ENCODE data around the gene CC2D2B. TPM values are rescaled to one million over a fixed set of nuclear protein-coding genes. Genes with fewer than 3 reads are reported as not detected.

CC2D2B gene
- total and polyA plus RNA-seq, 4 donors = 0.29 to 5.0 (median 0.72) TPM

- TF ChIP-seq CTCF (IDR thresholded peaks at IDR 0.05; ENCODE audit: control extremely low read depth, extremely low read depth) = no peak
- Histone ChIP-seq H3K9ac (ENCODE audit: insufficient read depth in 1 of 2, low read length in 2 of 2) (no peak overlapping the region), H3K9me3 (ENCODE audit: control insufficient read depth in 4 of 4, insufficient read depth in 3 of 4, low read length in 3 of 4) (no peaks in the 10 kb centered on the region), H3K36me3 (ENCODE audit: control insufficient read depth in 4 of 4, insufficient read depth in 4 of 4, low read length in 4 of 4) (no peaks in the 10 kb centered on the region), H3K4me1 (ENCODE audit: control insufficient read depth in 5 of 5, insufficient read depth in 5 of 5, low read length in 5 of 5) (peaks cover 0 to 4% (median 0%) of the 10 kb centered on the region in 5 donors), H3K27me3 (ENCODE audit: control insufficient read depth in 3 of 3, insufficient read depth in 3 of 3, low read length in 2 of 3) (no peaks in the 10 kb centered on the region), H3K4me3 (no peak overlapping the region), H3K27ac (ENCODE audit: low read depth in 1 of 2, low read length in 1 of 2) (no peak overlapping the region)
- DNase-seq = no peak
- 80 to 90% methylated on average over 1 of the region's 1 CpG for whole genome bisulfite sequencing, 2 donors
- ATAC-seq (ENCODE audit: insufficient read depth, low FRiP score) = no peak
Observed at GRCh38 chr10:96073722-96074121, 165.9 kb downstream of the CC2D2B start.

- Histone ChIP-seq H3K9me3 (ENCODE audit: control insufficient read depth in 4 of 4, insufficient read depth in 3 of 4, low read length in 3 of 4) (no peaks in the 10 kb centered on the region), H3K36me3 (ENCODE audit: control insufficient read depth in 4 of 4, insufficient read depth in 4 of 4, low read length in 4 of 4) (no peaks in the 10 kb centered on the region)
Observed at GRCh38 chr10:96074776-96075175, 167.0 kb downstream of the CC2D2B start.

GRCh38 chr10:96075977-96076376 is 168.2 kb downstream of the CC2D2B start:
- DNase-seq (no peak), ATAC-seq (ENCODE audit: insufficient read depth, low FRiP score) (no peak)
- H3K4me1 ChIP-seq (ENCODE audit: control insufficient read depth in 5 of 5, insufficient read depth in 5 of 5, low read length in 5 of 5) = peaks cover 0 to 4% (median 0%) of the 10 kb centered on the region in 5 donors
- H3K9ac ChIP-seq (ENCODE audit: insufficient read depth in 1 of 2, low read length in 2 of 2) = no peak overlapping the region
- TF ChIP-seq CTCF (IDR thresholded peaks at IDR 0.05; ENCODE audit: control extremely low read depth, extremely low read depth) = no peak
- no peaks in the 10 kb centered on the region for H3K9me3 ChIP-seq (ENCODE audit: control insufficient read depth in 4 of 4, insufficient read depth in 3 of 4, low read length in 3 of 4)
- no peaks in the 10 kb centered on the region for H3K36me3 ChIP-seq (ENCODE audit: control insufficient read depth in 4 of 4, insufficient read depth in 4 of 4, low read length in 4 of 4)
- no peaks in the 10 kb centered on the region for H3K27me3 ChIP-seq (ENCODE audit: control insufficient read depth in 3 of 3, insufficient read depth in 3 of 3, low read length in 2 of 3)
- H3K27ac ChIP-seq (ENCODE audit: low read depth in 1 of 2, low read length in 1 of 2) = no peak overlapping the region
- 73 to 76% methylated on average over 2 of the region's 2 CpGs for WGBS, 2 donors
- no peak overlapping the region for H3K4me3 ChIP-seq

More at GRCh38 chr10:96074776-96075175, 167.0 kb downstream of the CC2D2B start:
- H3K9ac ChIP-seq (ENCODE audit: insufficient read depth in 1 of 2, low read length in 2 of 2) = no peak overlapping the region
- ATAC-seq (ENCODE audit: insufficient read depth, low FRiP score) = no peak
- no peak for TF ChIP-seq CTCF (IDR thresholded peaks at IDR 0.05; ENCODE audit: control extremely low read depth, extremely low read depth)
- H3K4me1 ChIP-seq (ENCODE audit: control insufficient read depth in 5 of 5, insufficient read depth in 5 of 5, low read length in 5 of 5) = peaks cover 0 to 4% (median 0%) of the 10 kb centered on the region in 5 donors
- 88 to 93% methylated on average over 3 of the region's 3 CpGs for WGBS, 2 donors
- no peak for DNase-seq
- no peak overlapping the region for H3K27ac ChIP-seq (ENCODE audit: low read depth in 1 of 2, low read length in 1 of 2)
- H3K4me3 ChIP-seq = no peak overlapping the region
- H3K27me3 ChIP-seq (ENCODE audit: control insufficient read depth in 3 of 3, insufficient read depth in 3 of 3, low read length in 2 of 3) = no peaks in the 10 kb centered on the region

- WGBS, 2 donors = 83 to 97% methylated on average over 3 of the region's 3 CpGs
- no peak for TF ChIP-seq CTCF (IDR thresholded peaks at IDR 0.05; ENCODE audit: control extremely low read depth, extremely low read depth)
- ATAC-seq (ENCODE audit: insufficient read depth, low FRiP score) = no peak
- no peaks in the 10 kb centered on the region for H3K27me3 ChIP-seq (ENCODE audit: control insufficient read depth in 3 of 3, insufficient read depth in 3 of 3, low read length in 2 of 3)
- H3K9ac ChIP-seq (ENCODE audit: insufficient read depth in 1 of 2, low read length in 2 of 2) = no peak overlapping the region
- no peaks in the 10 kb centered on the region for H3K9me3 ChIP-seq (ENCODE audit: control insufficient read depth in 4 of 4, insufficient read depth in 3 of 4, low read length in 3 of 4)
- H3K36me3 ChIP-seq (ENCODE audit: control insufficient read depth in 4 of 4, insufficient read depth in 4 of 4, low read length in 4 of 4) = no peaks in the 10 kb centered on the region
- H3K27ac ChIP-seq (ENCODE audit: low read depth in 1 of 2, low read length in 1 of 2) = no peak overlapping the region
- no peak for DNase-seq
- no peaks in the 10 kb centered on the region for H3K4me1 ChIP-seq (ENCODE audit: control insufficient read depth in 5 of 5, insufficient read depth in 5 of 5, low read length in 5 of 5)
- H3K4me3 ChIP-seq = no peak overlapping the region
Observed at GRCh38 chr10:96077156-96077555, 169.4 kb downstream of the CC2D2B start.
